IPS-NIHi7 (cell line): Measurements from ENCODE around the gene FAAP100.
A peak's percentile ranks its signal among the peaks of the same experiment; 100 is the strongest.
"Not testable (repeated sequence)": the region's sequence is repeated elsewhere in the genome, so short reads cannot be mapped to it uniquely, and the experiment has no call there.

ENCODE experiments used
- DNase-seq: peaks from one replicate; pipeline ENCODE4 v3.0.0; 2012; ENCODE audit warnings: mixed read lengths; ENCODE audit errors: extremely low spot score

Gene FAAP100

DNA sequence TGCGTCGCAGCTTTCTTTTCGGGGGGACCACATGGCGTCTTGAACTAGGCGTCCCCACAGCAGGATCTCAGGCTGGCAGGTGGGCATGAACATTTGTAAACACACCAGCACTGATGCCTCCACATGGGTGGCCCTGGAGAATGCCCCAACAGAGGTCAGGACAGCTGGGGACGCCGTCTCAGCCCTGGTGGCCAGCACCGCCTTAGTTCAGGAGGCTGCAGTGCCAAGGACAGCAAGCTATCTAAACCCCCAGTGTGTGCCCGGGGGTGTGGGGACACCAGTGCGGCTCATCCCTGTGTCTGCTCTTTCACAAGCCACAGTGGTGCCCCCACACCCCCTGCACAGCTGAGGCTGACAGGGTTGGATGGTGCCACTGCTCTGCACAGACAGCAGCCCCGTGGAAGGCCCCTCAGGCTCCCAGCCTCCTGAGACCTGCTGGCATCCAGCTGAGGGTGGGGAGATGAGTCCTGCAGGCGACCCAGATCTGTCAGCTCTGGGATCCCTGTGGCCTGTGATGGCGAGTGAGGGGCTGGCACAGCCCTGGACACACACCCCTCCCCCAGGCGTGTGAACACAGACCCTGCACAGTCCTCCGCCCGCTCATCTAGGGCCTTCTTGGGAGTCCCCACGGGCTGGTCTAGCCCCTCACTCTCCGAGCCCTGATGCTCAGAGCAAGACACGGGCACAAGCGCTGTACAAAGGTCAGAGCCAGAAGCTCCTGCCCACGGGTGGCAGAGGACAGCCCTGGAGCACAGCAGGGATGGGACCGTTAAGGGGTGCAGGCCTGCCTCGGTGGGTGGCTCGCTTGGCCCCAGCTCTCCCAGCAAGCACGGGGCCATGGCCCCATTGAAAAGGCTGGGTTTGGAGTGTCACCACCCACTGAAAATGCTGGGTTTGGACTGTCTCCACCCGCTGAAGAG, 13.2 kb downstream of the FAAP100 start:
- no peak for DNase-seq

DNA sequence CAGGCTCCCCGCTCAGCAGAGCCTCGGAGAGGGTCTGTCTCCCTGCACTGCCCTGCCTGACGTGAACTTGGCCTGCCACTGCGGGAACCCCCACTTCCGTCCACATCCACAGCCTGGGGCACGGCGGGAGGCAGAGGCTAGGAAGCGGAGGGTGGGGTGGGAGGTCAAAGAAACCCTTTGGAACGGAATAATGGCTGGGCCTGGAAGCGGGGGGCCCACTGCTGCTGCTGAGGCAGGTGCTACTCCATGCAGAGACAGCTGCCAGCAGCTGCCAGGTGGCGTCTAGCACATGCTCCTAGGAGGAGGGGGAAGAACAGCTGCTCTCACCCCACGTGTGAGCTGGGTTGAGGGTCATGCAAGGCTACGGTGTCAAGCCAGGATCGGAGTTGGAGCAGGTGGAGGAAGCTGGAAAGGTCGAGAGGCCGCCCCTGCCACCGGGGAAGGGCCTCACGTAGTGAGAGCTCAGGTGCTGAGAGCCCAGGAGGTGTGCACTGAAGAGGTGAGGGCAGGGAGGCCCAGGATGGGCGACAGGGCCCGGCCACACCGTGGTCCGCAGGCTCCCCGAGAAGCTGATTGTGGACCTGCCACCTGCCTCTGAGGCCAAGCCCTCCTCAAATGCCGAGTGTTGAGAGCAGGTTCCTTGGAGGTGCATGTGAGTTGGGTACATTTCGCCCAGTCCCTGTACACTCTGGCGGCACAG, 14.1 kb downstream of the FAAP100 start:
- no peak for DNase-seq

DNA sequence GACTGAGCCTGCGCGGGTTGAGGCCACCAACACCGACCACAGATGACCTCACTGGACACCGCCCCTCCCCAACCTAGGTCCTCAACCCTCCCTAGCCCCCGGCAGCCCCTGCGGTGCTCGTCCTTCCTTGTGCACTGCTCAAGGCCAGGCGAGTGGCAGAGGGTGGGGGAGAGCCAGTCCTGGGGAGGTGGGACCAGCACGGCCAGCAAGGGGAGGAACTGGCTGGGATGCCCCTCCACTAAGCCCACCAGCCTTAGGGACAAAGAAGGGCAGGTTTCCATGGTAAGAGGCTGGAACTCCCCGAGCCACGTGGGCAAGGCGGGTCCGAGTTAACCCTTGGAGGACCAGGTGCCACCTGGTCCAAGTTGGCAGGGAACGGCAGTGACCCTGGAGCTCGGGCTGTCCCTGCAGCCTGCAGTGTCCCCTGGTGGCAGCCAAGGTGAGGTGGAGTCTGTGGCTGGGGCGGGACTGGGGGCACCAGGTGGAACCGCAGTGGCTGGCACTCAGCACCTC, 14.8 kb downstream of the FAAP100 start:
- peak; percentile 87 for DNase-seq

DNA sequence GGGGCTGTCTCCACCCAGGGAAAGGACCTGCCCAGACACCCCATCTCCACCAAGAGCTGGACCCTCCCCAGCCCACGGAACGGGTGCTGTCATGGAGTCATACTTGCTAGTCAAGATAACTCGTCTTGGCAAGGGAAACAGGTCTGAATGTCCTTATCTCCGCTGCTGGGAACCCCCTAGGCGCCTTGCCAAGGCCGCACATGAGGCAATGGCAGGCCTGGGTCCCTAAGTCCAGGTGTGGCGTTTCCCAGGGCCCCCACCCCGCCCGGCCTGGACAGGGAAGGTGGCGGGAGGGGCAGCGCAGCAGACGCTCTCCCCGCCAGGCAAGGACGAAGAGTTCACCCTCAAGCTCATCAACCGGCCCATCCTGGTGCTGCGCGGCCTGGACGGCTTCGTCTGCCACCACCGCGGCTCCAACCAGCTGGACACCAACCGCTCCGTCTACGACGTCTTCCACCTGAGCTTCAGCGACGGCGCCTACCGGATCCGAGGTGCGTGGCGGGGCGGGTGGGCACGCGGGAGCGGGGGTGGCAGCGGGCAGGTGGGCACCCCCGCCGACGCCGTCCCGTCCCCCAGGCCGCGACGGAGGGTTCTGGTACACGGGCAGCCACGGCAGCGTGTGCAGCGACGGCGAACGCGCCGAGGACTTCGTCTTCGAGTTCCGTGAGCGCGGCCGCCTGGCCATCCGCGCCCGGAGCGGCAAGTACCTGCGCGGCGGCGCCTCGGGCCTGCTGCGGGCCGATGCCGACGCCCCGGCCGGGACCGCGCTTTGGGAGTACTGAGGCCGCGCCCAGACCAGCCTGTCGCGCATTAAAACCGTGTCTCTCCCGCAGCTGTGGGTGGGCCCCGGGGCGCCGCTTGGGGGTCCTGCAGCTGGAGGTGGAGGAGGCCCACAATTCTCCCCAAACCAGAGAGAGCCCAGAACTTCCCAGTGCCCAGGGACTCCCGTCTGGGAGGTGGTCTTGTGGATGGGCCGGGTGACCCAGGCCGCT, 15.6 kb downstream of the FAAP100 start:
- DNase-seq = no peak

DNA sequence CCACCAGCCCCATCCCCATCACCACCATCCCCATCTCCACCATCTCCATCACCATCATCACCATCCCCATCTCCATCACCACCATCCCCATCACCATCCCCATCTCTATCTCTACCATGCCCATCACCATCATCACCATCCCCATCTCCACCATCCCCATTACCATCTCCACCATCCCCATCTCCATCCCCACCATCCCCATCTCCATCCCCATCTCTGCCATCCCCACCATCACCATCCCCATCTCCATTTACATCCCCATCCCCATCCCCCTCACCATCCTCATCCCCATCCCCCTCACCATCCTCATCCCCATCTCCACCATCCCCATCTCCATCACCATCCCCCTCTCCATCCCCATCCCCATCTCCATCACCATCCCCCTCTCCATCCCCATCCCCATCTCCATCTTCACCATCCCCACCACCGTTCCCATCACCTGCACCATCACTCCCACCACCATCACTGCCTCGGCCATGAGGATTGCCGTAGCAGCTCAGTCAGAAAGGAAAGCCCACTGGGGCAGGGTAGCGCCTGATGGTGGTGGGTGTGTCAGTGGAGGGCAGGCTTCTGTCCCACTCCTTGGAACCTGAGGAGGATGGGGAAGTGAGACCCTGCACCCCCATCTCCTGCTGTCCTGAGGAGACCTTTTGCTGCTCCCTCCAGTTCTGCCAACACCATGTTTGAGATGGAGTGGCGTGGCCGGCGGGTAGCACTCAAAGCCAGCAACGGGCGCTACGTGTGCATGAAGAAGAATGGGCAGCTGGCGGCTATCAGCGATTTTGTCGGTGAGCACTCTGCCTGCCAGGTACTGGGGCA, 16.5 kb downstream of the FAAP100 start:
- no peak for DNase-seq

DNA sequence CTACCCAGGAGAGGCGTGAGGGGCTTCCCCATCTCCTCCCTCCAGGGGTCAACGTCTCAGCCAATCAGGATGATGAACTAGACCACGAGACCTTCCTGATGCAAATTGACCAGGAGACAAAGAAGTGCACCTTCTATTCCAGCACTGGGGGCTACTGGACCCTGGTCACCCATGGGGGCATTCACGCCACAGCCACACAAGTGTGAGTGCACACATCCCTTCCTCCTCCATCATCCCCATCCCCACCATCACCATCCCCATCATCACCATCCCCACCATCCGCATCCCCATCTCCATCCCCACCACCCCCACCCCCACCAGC, 17.2 kb downstream of the FAAP100 start:
- DNase-seq = no peak

DNA sequence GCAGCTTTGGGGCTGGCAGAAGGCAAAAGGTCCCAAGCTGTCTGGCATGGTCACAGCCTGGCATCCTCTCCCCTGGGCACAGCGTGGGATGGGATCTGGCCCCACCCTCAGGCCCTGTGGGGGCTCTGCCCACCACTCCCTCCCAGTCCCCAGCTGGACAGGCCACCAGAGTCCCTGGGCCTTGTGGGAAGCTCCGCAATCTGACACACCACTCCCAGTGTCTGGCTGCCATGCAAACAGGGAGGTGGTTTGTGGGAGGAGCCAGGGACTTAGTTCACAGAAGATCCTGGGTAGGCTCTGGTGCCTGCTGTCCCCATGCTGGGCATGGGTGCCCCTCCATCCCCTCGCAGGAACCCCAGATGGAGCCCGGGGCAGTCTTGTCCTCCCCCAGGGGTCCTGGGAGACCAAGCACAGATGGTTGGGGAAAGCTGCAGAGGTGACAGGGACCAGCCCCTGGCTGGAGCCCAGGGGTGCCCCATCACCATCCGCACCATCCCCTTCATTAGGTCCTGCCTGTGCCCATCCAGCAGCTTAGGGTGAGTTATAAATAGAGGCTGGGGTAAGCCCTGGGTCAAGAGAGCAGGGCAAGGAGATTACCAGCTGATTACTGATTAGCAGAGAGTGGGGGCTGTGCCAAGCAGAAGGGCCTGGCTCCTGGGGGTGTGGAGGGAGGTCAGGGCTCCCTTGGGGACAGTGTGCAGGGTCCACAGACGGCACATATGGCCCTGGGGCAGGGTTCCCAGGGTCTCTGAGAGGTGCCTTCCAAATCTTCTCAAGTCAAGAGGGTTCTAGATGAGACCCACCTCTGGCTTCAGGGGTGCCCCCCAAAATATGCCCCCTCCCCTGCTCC, 17.8 kb downstream of the FAAP100 start:
- DNase-seq = no peak

DNA sequence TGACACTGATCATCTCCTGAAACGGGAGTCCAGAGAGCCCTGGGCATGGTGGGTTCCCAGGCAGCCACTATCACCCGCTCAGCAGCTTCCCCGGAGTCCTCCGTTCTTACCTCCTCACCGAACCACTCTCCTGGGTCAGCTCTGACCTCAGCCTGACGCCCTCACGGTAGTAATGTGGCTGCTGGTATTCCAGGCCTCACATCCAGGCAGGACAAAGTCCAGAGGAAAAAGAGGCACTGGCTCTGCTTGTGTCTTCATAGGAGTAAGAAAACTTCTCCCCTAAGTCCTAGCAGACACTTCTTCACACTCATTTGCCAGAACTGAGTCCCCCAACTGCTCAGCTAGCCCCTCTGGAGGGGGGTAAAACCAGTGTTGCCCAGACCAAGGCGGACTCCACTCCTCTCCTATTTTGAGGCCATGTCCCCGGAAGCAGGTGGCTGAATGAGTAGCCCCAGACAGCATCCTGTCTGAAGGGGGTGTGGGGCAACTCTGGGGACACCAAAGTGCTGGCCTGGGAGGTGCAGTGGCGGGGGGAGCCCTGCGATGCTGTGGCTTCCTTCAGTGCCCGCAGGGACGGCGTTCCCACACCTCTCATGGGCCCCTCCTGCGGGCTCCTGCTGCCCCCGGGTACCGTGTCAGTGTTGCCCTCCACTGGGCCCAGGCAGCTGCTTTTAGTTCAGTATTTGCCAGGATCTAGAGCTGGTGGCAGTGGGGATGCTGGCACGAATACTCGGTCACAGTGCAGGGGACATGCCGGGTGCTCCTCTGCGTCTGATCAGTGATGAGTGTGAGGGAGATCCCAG, 18.6 kb downstream of the FAAP100 start:
- DNase-seq = no peak

DNA sequence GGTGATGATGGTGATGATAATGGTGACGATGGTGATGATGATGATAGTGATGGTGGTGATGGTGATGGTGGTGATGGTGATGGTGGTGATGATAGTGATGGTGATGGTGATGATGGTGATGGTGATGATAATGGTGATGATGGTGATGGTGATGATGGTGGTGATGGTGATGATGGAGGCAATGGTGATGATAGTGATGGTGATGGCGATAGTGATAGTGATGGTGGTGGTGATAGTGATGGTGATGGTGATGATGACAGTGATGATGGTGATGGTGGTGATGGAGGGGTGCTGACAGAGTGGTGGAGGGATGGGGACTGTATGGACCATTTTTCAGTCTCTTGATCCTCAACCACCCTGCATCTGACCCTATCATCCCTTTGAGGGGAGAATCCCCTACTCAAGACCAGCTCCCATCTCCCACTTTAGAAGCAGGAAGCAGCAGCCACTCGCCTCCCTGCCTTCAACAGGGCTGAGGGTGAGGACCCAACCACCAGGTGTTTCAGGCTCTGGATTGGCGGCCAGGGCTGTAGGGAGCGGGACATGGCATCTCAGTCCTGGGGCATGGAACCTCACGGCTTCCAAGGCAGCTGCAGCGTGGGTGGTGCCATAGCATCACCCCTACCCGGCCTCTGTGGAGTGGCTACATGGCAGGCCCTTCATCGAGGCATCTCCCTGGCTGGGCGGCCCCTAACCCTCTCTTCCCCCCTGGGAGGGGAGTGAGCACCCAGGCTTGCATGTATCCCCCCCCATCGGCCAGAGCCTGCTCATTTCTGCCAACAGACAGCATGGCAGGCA, 19.5 kb downstream of the FAAP100 start:
- no peak for DNase-seq

DNA sequence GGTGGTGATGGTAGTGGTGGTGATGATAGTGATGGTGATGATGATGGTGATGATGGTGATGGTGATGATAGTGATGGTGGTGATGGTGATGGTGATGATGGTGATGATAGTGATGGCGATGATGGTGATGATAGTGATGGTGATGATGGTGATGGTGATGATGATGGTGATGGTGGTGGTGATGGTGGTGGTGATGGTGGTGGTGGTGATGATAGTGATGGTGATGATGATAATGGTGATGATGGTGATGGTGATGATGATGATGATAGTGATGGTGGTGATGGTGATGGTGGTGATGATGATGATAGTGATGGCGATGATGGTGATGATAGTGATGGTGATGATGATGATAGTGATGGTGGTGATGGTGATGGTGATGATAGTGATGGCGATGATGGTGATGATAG, 20.2 kb downstream of the FAAP100 start:
- not testable (repeated sequence) for DNase-seq

DNA sequence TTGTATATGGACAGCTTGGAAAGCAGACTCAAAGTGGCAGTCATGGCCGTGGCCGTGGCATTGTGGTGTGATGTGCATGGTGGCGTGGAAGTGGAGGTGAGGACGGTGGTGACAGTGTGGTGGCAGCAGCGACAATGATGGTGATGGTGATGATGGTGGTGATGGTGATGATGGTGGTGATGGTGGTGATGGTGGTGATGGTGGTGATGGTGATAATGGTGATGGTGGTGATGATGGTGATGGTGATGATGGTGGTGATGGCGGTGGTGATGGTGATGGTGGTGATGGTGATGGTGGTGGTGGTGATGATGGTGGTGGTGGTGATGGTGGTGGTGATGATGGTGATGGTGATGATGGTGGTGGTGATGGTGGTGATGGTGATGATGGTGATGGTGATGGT, 21.1 kb downstream of the FAAP100 start:
- not testable (repeated sequence) for DNase-seq

DNA sequence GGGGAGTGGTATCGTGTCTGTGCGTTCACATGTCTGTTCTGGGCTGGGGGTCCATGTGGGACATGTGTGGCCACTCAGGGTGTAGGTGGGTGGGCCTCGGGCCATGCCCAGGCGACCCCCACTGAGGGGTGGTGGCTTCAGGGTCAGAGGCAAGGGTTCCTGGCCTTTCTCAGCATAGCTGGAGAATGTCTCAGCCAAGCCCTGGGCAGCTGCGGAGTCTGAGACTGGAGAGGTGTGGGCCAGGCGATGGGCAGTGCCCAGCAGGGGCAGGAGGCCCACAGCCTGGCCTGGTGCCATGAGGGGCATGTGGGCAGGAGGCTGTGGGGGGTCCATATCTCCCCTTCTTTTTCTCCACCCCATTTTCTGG, 22.7 kb downstream of the FAAP100 start:
- DNase-seq = no peak

DNA sequence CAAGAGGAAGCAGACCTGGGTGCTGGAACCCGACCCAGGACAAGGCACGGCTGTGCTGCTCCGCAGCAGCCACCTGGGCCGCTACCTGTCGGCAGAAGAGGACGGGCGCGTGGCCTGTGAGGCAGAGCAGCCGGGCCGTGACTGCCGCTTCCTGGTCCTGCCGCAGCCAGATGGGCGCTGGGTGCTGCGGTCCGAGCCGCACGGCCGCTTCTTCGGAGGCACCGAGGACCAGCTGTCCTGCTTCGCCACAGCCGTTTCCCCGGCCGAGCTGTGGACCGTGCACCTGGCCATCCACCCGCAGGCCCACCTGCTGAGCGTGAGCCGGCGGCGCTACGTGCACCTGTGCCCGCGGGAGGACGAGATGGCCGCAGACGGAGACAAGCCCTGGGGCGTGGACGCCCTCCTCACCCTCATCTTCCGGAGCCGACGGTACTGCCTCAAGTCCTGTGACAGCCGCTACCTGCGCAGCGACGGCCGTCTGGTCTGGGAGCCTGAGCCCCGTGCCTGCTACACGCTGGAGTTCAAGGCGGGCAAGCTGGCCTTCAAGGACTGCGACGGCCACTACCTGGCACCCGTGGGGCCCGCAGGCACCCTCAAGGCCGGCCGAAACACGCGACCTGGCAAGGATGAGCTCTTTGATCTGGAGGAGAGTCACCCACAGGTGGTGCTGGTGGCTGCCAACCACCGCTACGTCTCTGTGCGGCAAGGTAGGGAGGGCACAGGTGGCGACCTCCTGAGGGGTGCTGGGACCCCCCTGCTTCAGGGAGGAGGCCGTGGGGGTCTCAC, 23.3 kb downstream of the FAAP100 start:
- no peak for DNase-seq

DNA sequence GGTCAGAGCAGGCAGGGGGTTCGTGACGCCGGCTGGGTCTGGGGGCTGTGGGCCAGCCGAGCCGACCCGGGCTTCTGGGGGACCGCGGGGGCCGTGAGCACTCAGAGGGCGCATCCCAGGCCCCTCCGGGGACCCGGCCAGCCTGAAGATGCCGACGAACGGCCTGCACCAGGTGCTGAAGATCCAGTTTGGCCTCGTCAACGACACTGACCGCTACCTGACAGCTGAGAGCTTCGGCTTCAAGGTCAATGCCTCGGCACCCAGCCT, 23.8 kb downstream of the FAAP100 start:
- DNase-seq = no peak

DNA sequence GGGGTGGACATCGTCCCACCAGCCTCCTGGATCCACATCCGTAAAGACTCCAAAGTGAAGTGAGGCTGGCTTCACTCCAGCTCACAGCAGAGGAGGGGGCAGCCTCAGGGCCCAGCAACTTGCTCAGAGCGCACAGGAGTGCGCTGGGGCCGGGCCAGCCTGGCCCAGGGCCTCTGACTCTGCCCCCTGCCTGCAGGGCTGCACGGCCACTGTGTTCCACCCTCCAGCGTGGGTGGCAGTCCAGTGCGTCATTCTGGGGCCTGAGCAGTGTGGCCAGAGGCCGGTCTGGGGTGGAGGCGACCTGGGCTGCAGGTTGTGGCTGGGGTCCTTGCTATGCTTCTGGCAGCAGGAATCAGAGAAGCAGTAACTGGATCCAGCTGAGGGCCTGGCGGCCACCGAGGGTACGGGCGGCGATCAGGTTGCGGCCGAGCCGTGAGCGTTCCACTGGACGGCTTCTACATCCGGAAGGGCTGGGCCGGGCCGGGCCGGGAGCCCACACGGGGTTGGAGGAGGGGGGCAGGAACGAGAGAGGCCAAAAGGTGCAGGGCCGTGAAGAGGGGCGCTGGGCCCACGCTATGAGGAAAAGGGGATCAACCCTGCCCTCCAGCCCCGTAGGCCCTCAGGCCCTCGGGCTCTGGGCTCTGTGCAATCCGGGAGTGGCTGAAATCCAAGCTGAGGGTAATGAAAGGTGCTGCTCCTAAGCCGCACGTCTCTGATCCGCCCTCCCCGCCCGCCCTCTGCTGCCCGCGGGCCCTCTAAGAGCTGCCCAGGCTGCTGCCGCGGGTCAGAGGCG, 24.4 kb downstream of the FAAP100 start, which contains the start of gene FSCN2:
Gene FSCN2 (plus strand): TSS at position 787 of the 793 bp plus-strand sequence. CDS start 155 bp downstream, outside the sequence.
- no peak for DNase-seq

DNA sequence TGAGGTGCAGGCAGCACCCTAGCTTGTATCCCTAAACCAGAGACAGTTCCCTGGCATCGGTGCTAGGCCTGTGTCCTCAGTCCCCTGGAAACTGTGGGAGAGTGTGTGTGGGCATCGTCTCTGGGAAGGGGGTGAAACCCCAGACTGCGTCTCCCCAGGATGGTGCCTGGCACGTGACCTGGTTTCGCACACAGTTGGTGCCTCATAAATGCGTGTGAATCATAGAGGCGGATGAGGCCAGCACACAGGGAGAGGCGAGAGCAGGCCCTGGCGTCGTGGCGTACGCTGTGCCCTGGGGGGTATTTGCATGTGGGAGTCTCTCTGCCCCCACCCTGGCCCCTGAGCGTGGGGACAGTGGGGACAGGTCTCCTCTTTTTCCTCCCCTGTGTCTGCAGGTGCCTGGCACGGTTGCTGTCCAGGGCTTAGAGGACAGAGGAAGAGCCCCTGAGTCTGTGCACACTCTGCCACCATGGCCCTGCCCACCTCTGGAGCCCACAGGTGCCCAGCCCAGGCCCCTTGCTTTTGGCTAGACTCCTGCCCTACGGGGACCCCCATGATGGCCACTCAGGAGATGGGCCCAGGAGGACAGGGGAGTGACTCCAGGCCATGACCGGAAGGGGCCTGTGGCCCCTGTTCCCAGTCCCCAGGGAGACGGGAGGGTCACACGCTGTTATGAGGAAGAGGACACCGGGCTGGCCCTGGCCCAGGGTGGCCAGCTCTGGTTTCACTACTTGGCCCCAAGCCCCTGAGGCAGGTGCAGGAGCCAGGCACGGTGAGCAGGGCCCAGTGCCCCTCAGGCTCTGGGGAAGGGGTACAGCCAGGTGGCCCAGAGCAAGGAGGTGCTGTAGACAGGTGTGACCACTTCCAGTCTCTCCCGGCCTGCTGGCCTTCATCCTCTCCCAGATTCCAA, 25.2 kb downstream of the FAAP100 start:
- no peak for DNase-seq
